Measurements from ENCODE around the gene UTP3.
A peak's percentile ranks its signal among the peaks of the same experiment; 100 is the strongest.
"Not testable (repeated sequence)": the region's sequence is repeated elsewhere in the genome, so short reads cannot be mapped to it uniquely, and the experiment has no call there.

The UTP3 gene

DNA sequence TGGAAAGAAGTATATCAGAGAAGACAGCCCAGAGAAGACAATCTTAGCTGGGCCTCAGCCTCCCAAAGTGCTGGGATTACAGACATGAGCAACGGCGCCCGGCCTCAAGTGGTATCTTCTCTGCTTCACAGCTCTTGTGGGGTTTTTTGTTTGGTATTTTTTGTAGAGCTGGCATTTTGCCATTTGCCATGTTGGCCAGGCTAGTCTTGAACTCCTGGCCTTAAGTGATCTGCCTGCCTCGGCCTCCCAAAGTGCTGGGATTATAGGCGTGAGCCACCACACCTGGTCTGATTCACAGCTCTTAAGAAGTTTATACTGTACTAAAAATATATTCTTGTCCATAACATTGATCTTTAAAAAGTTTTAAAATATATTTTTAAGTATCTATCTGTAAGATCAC, 12.4 kb downstream of the UTP3 start:
- no peak overlapping the region for H3K9ac ChIP-seq (ENCODE audit: low read length)
- H3K27ac ChIP-seq (ENCODE audit: low read length): no peak overlapping the region

DNA sequence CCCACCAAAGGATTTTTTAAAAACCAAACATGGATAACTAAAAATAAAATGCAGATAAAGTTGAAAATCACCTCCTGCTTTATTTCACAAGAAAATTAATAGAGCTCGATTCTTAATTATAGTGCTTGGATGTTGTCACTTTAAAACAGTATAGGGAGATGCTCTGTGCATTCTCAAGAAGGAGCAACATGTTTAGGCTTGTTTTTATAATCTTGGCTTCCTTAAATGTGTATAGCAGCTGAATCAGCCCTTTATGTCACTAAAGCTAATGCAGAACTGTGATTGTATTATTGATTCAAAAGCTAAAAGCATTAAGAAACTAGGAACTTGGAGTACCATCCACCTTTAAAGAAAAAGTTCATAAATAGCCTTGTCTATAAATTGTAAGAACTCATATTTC, 12.9 kb downstream of the UTP3 start:
- peaks cover 27% of the 10 kb centered on the region for H3F3A ChIP-seq (ENCODE audit: insufficient read depth, low read length)
- no peaks in the 10 kb centered on the region for H4K20me1 ChIP-seq (ENCODE audit: insufficient read depth, low read length)
- H3K4me2 ChIP-seq (ENCODE audit: low read depth, low read length): no peak overlapping the region
- H2AFZ ChIP-seq (ENCODE audit: low read length): no peak overlapping the region
- TF ChIP-seq EZH2 (optimal IDR thresholded peaks at IDR 0.05; ENCODE audit: low read depth, low read length) (no peak), EZH2phosphoT487 (IDR thresholded peaks at IDR 0.05; ENCODE audit: low read length) (no peak)
- TF ChIP-seq, protein P1, sequence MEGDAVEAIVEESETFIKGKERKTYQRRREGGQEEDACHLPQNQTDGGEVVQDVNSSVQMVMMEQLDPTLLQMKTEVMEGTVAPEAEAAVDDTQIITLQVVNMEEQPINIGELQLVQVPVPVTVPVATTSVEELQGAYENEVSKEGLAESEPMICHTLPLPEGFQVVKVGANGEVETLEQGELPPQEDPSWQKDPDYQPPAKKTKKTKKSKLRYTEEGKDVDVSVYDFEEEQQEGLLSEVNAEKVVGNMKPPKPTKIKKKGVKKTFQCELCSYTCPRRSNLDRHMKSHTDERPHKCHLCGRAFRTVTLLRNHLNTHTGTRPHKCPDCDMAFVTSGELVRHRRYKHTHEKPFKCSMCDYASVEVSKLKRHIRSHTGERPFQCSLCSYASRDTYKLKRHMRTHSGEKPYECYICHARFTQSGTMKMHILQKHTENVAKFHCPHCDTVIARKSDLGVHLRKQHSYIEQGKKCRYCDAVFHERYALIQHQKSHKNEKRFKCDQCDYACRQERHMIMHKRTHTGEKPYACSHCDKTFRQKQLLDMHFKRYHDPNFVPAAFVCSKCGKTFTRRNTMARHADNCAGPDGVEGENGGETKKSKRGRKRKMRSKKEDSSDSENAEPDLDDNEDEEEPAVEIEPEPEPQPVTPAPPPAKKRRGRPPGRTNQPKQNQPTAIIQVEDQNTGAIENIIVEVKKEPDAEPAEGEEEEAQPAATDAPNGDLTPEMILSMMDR (IDR thresholded peaks at IDR 0.05; ENCODE audit: low read length): no peak
- no peaks in the 10 kb centered on the region for H3K9me3 ChIP-seq (replicated peaks; ENCODE audit: insufficient read depth, low read length)
- no peaks in the 10 kb centered on the region for H3K36me3 ChIP-seq (replicated peaks; ENCODE audit: insufficient read depth, low read length)
- DNase-seq: no peak
- H3K9me2 ChIP-seq (replicated peaks; ENCODE audit: insufficient read depth, low read length): no peaks in the 10 kb centered on the region
- H3K4me3 ChIP-seq (ENCODE audit: low read length): no peak overlapping the region
- no peaks in the 10 kb centered on the region for H3K27me3 ChIP-seq (replicated peaks; ENCODE audit: insufficient read depth, low read length)
- peaks cover 11% of the 10 kb centered on the region for H3K79me2 ChIP-seq (ENCODE audit: low read length)
- H3K9ac ChIP-seq (ENCODE audit: low read length): no peak overlapping the region
- H3K4me1 ChIP-seq (ENCODE audit: low read length): peaks cover 3% of the 10 kb centered on the region; the same call in 1 of the 2 replicates
- no peak overlapping the region for H3K27ac ChIP-seq (ENCODE audit: low read length)

More for the DNA sequence above, 12.4 kb downstream of the UTP3 start:
- TF ChIP-seq EZH2 (optimal IDR thresholded peaks at IDR 0.05; ENCODE audit: low read depth, low read length): no peak
- no peak for TF ChIP-seq EZH2phosphoT487 (IDR thresholded peaks at IDR 0.05; ENCODE audit: low read length)
- TF ChIP-seq, protein P1 (IDR thresholded peaks at IDR 0.05; ENCODE audit: low read length): no peak
- Histone ChIP-seq H3K4me1 (ENCODE audit: low read length) (0 out of 2 replicates have a peak, but pooled peaks cover 3% of the 10 kb centered on the region), H3K9me3 (replicated peaks; ENCODE audit: insufficient read depth, low read length) (no peaks in the 10 kb centered on the region), H3K27me3 (replicated peaks; ENCODE audit: insufficient read depth, low read length) (no peaks in the 10 kb centered on the region), H3K36me3 (replicated peaks; ENCODE audit: insufficient read depth, low read length) (no peaks in the 10 kb centered on the region), H2AFZ (ENCODE audit: low read length) (no peak overlapping the region), H3K4me2 (ENCODE audit: low read depth, low read length) (no peak overlapping the region), H3K9me2 (replicated peaks; ENCODE audit: insufficient read depth, low read length) (no peaks in the 10 kb centered on the region), H3K79me2 (ENCODE audit: low read length) (peaks cover 6% of the 10 kb centered on the region), H4K20me1 (ENCODE audit: insufficient read depth, low read length) (no peaks in the 10 kb centered on the region), H3F3A (ENCODE audit: insufficient read depth, low read length) (peaks cover 22% of the 10 kb centered on the region), H3K4me3 (ENCODE audit: low read length) (no peak overlapping the region)
- no peak for DNase-seq

DNA sequence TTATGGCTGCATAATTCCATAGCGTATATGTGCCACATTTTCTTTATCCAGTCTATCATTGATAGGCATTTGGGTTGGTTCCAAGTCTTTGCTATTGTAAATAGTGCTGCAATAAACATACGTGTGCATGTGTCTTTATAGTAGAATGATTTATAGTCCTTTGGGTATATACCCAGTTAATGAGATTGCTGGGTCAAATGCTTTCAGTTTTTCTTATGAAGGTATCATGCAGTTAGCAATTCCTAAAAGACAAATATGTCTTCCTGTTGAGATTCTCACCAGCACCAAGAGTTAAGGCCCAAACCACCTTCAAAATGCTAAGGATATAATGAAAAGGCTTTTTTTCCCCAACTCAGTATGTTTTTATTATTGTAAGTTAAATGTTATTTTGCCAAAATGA, 14.3 kb downstream of the UTP3 start:
- H3F3A ChIP-seq (ENCODE audit: insufficient read depth, low read length): peaks cover 23% of the 10 kb centered on the region
- H3K36me3 ChIP-seq (replicated peaks; ENCODE audit: insufficient read depth, low read length); H3K4me3 ChIP-seq (ENCODE audit: low read length); H3K27ac ChIP-seq (ENCODE audit: low read length); H3K9me2 ChIP-seq (replicated peaks; ENCODE audit: insufficient read depth, low read length); H3K4me1 ChIP-seq (ENCODE audit: low read length); DNase-seq; H4K20me1 ChIP-seq (ENCODE audit: insufficient read depth, low read length); H3K9me3 ChIP-seq (replicated peaks; ENCODE audit: insufficient read depth, low read length); H2AFZ ChIP-seq (ENCODE audit: low read length); H3K4me2 ChIP-seq (ENCODE audit: low read depth, low read length); H3K27me3 ChIP-seq (replicated peaks; ENCODE audit: insufficient read depth, low read length); H3K9ac ChIP-seq (ENCODE audit: low read length): not testable (repeated sequence)
- H3K79me2 ChIP-seq (ENCODE audit: low read length): peaks cover 24% of the 10 kb centered on the region

DNA sequence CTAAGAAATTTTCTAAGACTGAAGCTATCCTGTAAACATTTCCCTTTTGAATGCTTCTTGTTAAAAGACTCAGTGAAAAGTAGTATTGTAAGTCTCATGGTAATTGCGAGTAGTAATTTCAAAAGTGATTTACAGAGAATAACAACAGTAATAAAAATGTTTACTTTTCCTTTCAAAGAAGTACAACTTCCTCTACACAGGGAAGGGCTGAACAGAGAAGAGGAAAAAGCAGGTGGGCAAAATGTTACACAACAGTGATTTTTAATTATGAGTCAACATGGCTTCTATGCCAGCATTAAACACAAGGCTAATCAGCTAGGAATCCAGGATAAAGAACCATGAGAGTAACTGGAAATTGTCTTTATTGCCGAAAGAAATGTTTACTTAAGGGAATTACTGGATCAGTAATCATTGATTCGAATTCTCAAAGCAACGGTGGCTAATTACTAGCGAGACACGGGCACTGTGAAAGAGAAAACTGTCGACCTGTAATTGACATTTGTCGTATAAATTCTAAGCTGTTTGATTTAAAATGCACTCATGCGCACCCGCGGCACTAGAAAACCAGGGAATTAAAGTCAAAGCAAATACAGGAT, 15.4 kb downstream of the UTP3 start:
- Histone ChIP-seq H4K20me1 (ENCODE audit: insufficient read depth, low read length) (no peaks in the 10 kb centered on the region), H3K9me2 (replicated peaks; ENCODE audit: insufficient read depth, low read length) (no peaks in the 10 kb centered on the region), H3K4me3 (ENCODE audit: low read length) (peak overlapping the region; percentile 75), H3K79me2 (ENCODE audit: low read length) (peaks cover 36% of the 10 kb centered on the region), H2AFZ (ENCODE audit: low read length) (peak overlapping the region; percentile 79), H3K4me1 (ENCODE audit: low read length) (peaks cover 10% of the 10 kb centered on the region; the same call in 1 of the 2 replicates), H3K36me3 (replicated peaks; ENCODE audit: insufficient read depth, low read length) (no peaks in the 10 kb centered on the region), H3K9me3 (replicated peaks; ENCODE audit: insufficient read depth, low read length) (no peaks in the 10 kb centered on the region), H3K4me2 (ENCODE audit: low read depth, low read length) (peak overlapping the region; percentile 77), H3K9ac (ENCODE audit: low read length) (peak overlapping the region; percentile 48; the same call in 1 of the 2 replicates), H3K27ac (ENCODE audit: low read length) (peak overlapping the region; percentile 55; the same call in 1 of the 2 replicates), H3K27me3 (replicated peaks; ENCODE audit: insufficient read depth, low read length) (no peaks in the 10 kb centered on the region), H3F3A (ENCODE audit: insufficient read depth, low read length) (peaks cover 23% of the 10 kb centered on the region)
- DNase-seq: no peak
- no peak for TF ChIP-seq EZH2 (optimal IDR thresholded peaks at IDR 0.05; ENCODE audit: low read depth, low read length)
- TF ChIP-seq, protein P1 (IDR thresholded peaks at IDR 0.05; ENCODE audit: low read length): no peak
- TF ChIP-seq EZH2phosphoT487 (IDR thresholded peaks at IDR 0.05; ENCODE audit: low read length): no peak

All from MM.1S (cell line).